ENCODE measurements around the gene MED13L.

DNA sequence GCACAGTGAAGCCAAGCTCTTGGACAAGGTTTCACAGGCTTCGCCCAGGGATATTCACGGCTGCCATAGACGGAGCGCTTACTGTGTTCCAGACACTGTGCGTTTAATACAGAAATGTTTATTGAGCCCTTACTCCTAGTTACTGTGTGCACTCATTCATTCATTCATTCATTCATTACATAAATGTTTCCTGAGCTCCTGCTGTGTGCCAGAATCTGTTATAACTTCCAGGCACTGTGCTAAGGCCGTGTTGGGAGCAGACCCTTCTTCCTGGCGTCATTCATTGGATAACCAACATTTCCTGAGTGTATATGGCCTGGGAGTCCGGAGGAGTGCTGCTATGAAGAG lies 760 bp upstream of the MED13L start:
- TF ChIP-seq, protein P1, sequence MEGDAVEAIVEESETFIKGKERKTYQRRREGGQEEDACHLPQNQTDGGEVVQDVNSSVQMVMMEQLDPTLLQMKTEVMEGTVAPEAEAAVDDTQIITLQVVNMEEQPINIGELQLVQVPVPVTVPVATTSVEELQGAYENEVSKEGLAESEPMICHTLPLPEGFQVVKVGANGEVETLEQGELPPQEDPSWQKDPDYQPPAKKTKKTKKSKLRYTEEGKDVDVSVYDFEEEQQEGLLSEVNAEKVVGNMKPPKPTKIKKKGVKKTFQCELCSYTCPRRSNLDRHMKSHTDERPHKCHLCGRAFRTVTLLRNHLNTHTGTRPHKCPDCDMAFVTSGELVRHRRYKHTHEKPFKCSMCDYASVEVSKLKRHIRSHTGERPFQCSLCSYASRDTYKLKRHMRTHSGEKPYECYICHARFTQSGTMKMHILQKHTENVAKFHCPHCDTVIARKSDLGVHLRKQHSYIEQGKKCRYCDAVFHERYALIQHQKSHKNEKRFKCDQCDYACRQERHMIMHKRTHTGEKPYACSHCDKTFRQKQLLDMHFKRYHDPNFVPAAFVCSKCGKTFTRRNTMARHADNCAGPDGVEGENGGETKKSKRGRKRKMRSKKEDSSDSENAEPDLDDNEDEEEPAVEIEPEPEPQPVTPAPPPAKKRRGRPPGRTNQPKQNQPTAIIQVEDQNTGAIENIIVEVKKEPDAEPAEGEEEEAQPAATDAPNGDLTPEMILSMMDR (optimal IDR thresholded peaks at IDR 0.05 in 1 of 3, IDR thresholded peaks at IDR 0.05 in 1 of 3, conservative IDR thresholded peaks at IDR 0.05 in 1 of 3; ENCODE audit: extremely low read depth in 1 of 3, insufficient read depth in 2 of 3, low read length in 3 of 3) = no peak
- TF ChIP-seq EZH2 (IDR thresholded peaks at IDR 0.05; ENCODE audit: low read length) = no peak

Measured in keratinocyte (primary cell).